Kidney (tissue), 14 donors: ENCODE results near the gene TLR3. TPM values are rescaled to one million over a fixed set of nuclear protein-coding genes. Genes with fewer than 3 reads are reported as not detected.

ENCODE experiments used
- DNase-seq, 5 donors: peaks; one replicate each; pipeline ENCODE4 v3.0.0-alpha.2; 2013 to 2020
- FAIRE-seq: peaks from 2 replicates; lab custom pipeline; 2012; peaks lifted over from hg19 to GRCh38; lab: Jason Lieb, UNC
- H3K27ac ChIP-seq, 2 donors: one replicate each; pipeline ENCODE4 v1.7.0; 2013; ENCODE audit warnings: low read depth in 2 of 2, low read length in 2 of 2, inconsistent platforms in 1 of 2
- H3K27me3 ChIP-seq: one replicate; pipeline ENCODE4 v1.7.1; 2013; ENCODE audit warnings: low read length, inconsistent platforms; ENCODE audit not compliant: control insufficient read depth, insufficient read depth
- H3K36me3 ChIP-seq, 3 donors: one replicate each; pipeline versions ENCODE4 v1.7.0 to v1.7.1; 2013; ENCODE audit warnings: low read length in 3 of 3, control low read depth in 1 of 3, inconsistent platforms in 1 of 3; ENCODE audit not compliant: insufficient read depth in 3 of 3, control insufficient read depth in 2 of 3
- H3K4me1 ChIP-seq, 3 donors: one replicate each; pipeline versions ENCODE4 v1.7.0 to v1.7.1; 2013; ENCODE audit warnings: low read length in 3 of 3, inconsistent platforms in 1 of 3, low read depth in 1 of 3; ENCODE audit not compliant: control insufficient read depth in 2 of 3, insufficient read depth in 2 of 3
- H3K4me3 ChIP-seq, 3 donors: one replicate each; pipeline versions ENCODE4 v1.7.0 to v1.8.1; 2013; ENCODE audit warnings: low read length in 3 of 3, control low read depth in 1 of 3, inconsistent platforms in 1 of 3
- H3K9ac ChIP-seq, 3 donors: one replicate each; pipeline versions ENCODE4 v1.7.0 to v1.7.1; 2013; ENCODE audit warnings: low read length in 3 of 3, control low read depth in 1 of 3, inconsistent platforms in 1 of 3
- H3K9me3 ChIP-seq, 3 donors: one replicate each; pipeline versions ENCODE4 v1.7.0 to v1.7.1; 2013; ENCODE audit warnings: low read length in 3 of 3, control low read depth in 1 of 3, inconsistent platforms in 1 of 3; ENCODE audit not compliant: control insufficient read depth in 2 of 3, insufficient read depth in 1 of 3
- intact Hi-C: fragments of 100-400 bp; cut with DNase I; formaldehyde crosslinking; loops from one replicate; pipeline ENCODE4 v1.11.1; 2022
- polyA plus RNA-seq: library from polyadenylated mRNA; stranded (reverse); fragments of 350-450 nt; fragmentation: Illumina TruSeq; extraction: RNeasy Lipid Tissue Mini Kit (QIAGEN cat#74804); gene quantifications from one replicate; pipeline ENCODE4 v1.2.3, GENCODE V29; 2014; ENCODE audit warnings: low read depth, low replicate concordance; ENCODE audit not compliant: insufficient read depth
- total RNA-seq: library from RNA; stranded (reverse); fragmentation: NEBNext Ultra II Directional; extraction: Animal tissue kit (Norgen Biotek cat#: 25700); gene quantifications from one replicate; pipeline ENCODE4 v1.2.1, GENCODE V29; 2021
- TF ChIP-seq, protein P1 (sequence below): IDR thresholded peaks from 3 replicates; pipeline ENCODE4 v1.5.1; 2012; ENCODE audit warnings: mild to moderate bottlenecking, moderate library complexity, borderline replicate concordance; ENCODE audit not compliant: insufficient read depth; ENCODE audit errors: extremely low read depth
- donor health status: control.
- donor health status: control.
- donor health status: control.
- donor health status: control.
- donor health status: control.
- donor health status: DM: yes; HTN: yes; CAD: no.
- donor health status: Normal renal cell carcinoma (clear cell type).

The TLR3 gene
- total and polyA plus RNA-seq, 2 donors from 2014 or later: 5.1 to 22.7 TPM

DNA sequence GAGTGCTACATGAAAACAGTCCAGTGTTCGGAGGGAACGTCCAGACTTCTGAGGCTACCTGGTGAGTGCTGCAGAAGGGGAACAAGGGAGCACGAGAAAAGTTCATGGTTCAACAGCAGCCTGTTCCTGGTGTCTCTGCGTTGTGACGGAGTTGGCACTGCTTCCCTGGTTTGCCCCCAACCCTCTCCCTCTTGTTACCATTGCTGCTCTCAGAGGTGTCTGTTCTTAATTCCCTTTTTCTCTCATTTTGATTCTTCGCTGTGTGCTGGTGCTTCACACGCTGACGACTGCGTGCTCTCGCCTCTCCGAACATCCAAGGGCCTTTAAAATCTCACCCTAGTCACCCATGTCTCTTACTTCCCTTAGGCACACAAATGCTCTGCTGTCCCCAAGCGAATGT, 34.0 kb downstream of the TLR3 start:
- no peak overlapping the region for H3K4me3 ChIP-seq
- peaks cover 0 to 3% (median 0%) of the 10 kb centered on the region in 3 donors for H3K4me1 ChIP-seq
- TF ChIP-seq, protein P1, sequence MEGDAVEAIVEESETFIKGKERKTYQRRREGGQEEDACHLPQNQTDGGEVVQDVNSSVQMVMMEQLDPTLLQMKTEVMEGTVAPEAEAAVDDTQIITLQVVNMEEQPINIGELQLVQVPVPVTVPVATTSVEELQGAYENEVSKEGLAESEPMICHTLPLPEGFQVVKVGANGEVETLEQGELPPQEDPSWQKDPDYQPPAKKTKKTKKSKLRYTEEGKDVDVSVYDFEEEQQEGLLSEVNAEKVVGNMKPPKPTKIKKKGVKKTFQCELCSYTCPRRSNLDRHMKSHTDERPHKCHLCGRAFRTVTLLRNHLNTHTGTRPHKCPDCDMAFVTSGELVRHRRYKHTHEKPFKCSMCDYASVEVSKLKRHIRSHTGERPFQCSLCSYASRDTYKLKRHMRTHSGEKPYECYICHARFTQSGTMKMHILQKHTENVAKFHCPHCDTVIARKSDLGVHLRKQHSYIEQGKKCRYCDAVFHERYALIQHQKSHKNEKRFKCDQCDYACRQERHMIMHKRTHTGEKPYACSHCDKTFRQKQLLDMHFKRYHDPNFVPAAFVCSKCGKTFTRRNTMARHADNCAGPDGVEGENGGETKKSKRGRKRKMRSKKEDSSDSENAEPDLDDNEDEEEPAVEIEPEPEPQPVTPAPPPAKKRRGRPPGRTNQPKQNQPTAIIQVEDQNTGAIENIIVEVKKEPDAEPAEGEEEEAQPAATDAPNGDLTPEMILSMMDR: no peak
- no peak for FAIRE-seq
- H3K27ac ChIP-seq: no peak overlapping the region
- no peaks in the 10 kb centered on the region for H3K9me3 ChIP-seq
- H3K9ac ChIP-seq: no peak overlapping the region
- H3K27me3 ChIP-seq: no peaks in the 10 kb centered on the region
- intact Hi-C loops: no loop called here
- no peak for DNase-seq
- no peaks in the 10 kb centered on the region for H3K36me3 ChIP-seq

DNA sequence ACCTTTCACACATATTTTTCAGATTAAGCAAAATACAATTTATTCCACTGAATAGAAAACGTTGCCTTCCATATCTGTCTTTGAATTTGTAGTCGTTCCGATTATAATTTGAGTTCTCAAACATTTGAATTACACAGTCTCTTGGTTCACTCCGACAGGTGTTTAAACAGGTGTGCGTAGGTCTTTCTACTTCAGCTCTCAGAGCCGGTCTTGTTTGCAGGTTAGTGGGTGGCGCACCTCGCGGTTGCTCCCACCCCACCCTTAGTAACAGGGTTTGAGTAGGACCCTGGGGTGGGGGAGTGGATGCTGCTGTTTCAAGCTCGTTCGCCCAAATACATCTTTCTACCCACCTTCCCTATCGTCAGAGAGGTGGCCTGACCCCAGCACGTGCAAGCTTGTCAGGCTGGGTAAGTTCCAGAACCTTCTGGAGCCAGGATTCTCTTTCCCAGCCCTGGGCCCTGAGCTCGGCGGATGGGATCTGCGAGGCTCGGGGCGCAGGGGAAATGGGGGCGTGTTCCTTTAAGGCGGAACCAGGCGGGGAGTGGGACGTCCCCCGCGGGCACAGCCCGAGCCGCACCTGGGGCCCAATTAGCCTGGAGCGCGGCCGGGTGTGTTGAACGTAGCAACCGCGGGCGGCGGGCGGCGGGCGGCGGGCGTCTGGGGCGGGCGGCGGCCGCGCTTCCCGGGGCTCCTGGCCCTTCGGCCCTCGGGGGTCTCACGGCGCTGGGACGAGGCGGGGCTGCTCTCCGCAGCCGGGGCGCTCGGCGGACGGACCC, 35.3 kb downstream of the TLR3 start, which contains the start of gene FAM149A:
TSS of gene FAM149A (plus strand) at position 591 of the 776 bp plus-strand sequence.
- no peaks in the 10 kb centered on the region for H3K36me3 ChIP-seq
- TF ChIP-seq, protein P1: no peak
- peak within 1 kb of the TSS; percentile 33 to 57 (median 53) for H3K4me3 ChIP-seq
- peak within 1 kb of the TSS in 2 of 3 donors; percentile 24 to 73 for H3K9ac ChIP-seq
- FAIRE-seq (no peak), DNase-seq (peak in 4 of 5 donors; percentile 46 to 86 (median 67))
- no peak within 1 kb of the TSS for H3K27ac ChIP-seq
- intact Hi-C loops: no loop called here
- H3K9me3 ChIP-seq: no peaks in the 10 kb centered on the region
- H3K4me1 ChIP-seq: peaks cover 0 to 3% (median 0%) of the 10 kb centered on the region in 3 donors
- no peaks in the 10 kb centered on the region for H3K27me3 ChIP-seq

DNA sequence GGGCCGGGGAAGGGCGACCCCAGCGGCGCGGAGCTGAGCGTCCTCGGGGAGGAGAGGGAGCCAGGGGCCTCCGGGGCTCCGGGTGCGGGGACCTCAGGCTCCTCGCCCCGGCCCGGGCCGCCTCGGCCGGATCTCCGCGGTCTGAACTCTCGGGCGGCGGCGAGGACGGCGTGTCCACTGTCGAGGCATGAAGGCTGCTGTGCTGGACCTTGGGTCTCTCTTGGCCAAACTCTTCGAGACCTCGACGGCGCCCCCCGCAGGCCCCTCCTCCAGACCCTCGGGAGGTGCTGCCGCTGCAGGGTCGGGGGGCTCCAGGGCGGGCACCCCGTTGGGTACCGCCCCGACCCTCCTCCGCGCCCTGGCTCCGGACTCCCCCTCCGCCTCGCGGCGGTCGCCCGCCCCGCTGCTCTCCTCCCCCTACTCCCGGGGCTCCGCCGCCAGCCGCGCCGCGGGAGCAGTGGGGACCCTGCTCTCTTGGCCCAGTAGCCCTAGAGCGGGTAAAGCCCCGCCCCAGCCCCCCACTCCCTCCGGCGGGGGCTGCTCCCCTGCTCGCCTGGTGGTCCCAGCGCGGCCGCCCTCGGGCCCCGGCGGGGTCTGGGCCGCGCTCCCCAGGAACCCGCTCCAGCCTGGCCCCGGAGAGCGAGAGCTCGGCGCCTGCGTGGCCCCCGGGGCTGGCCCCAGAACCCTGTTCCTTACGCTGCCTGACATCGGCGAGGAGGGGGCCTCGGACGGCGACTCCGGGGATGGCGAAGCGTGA, 36.1 kb downstream of the TLR3 start:
- no peak for FAIRE-seq
- TF ChIP-seq, protein P1: no peak
- Histone ChIP-seq H3K9me3 (no peaks in the 10 kb centered on the region), H3K4me3 (peak overlapping the region; percentile 33 to 57 (median 53)), H3K4me1 (peaks cover 0 to 3% (median 0%) of the 10 kb centered on the region in 3 donors), H3K36me3 (no peaks in the 10 kb centered on the region), H3K9ac (peak overlapping the region in 2 of 3 donors; percentile 24 to 73), H3K27ac (no peak overlapping the region), H3K27me3 (no peaks in the 10 kb centered on the region)
- intact Hi-C loops: no loop called here
- peak; percentile 47 to 88 (median 65) for DNase-seq
